ENCODE measurements around the gene CRYBB2.

- TF ChIP-seq POLR2A (IDR thresholded peaks at IDR 0.05; ENCODE audit: low read length) = no peak
- no peak for TF ChIP-seq GATA1 (IDR thresholded peaks at IDR 0.05; ENCODE audit: low read depth, low read length)
Measured at GRCh38 chr22:25183949-25184619, 35.4 kb upstream of the CRYBB2 start.
